Lower leg skin (tissue), 3 donors: ENCODE data around the gene CR1L.

Experiments used
- CTCF ChIP-seq, 3 donors: fragments of 450-650 bp; IDR thresholded peaks; one replicate each; pipeline ENCODE4 v1.5.1; 2016; ENCODE audit warnings: antibody characterized with exemption in 3 of 3, mild to moderate bottlenecking in 3 of 3, moderate library complexity in 2 of 3
- POLR2A ChIP-seq, 2 donors: fragments of 450-650 bp; IDR thresholded peaks; one replicate each; pipeline ENCODE4 v1.6.1; 2016 to 2017; ENCODE audit warnings: antibody characterized with exemption in 2 of 2, mild to moderate bottlenecking in 1 of 2, moderate library complexity in 1 of 2

GRCh38 chr1:207603777-207604176 is 41.2 kb upstream of the CR1L start:
- TF ChIP-seq CTCF (IDR thresholded peaks at IDR 0.05) (no peak), POLR2A (IDR thresholded peaks at IDR 0.05) (no peak)
